NT2/D1 (cell line): ENCODE data around the gene SLC25A41.

Source experiments
- SUZ12 ChIP-seq: IDR thresholded peaks from 2 replicates; pipeline ENCODE4 v1.6.1; 2011; ENCODE audit not compliant: insufficient read length, insufficient read depth; ENCODE audit errors: extremely low read depth
- YY1 ChIP-seq: IDR thresholded peaks from 2 replicates; pipeline ENCODE4 v1.6.1; 2011; ENCODE audit not compliant: insufficient read length, insufficient read depth
- ZNF274 ChIP-seq: IDR thresholded peaks from 2 replicates; pipeline ENCODE4 v1.6.1; 2011; ENCODE audit warnings: mild to moderate bottlenecking, low read depth, low read length

GRCh38 chr19:6480848-6481415 lies 47.4 kb upstream of the SLC25A41 start:
- no peak for TF ChIP-seq ZNF274
- no peak for TF ChIP-seq YY1
- no peak for TF ChIP-seq SUZ12
